GM23248 (cell line): ENCODE data around the gene PTPRF.

Source experiments
- EZH2 ChIP-seq: fragments of 200-600 bp; sonication (generic); IDR thresholded peaks from 2 replicates; pipeline ENCODE4 v1.6.1; 2018; ENCODE audit warnings: antibody characterized with exemption, mild to moderate bottlenecking; ENCODE audit not compliant: insufficient read depth, poor library complexity, severe bottlenecking
- EZH2phosphoT487 ChIP-seq: fragments of 200-600 bp; sonication (generic); IDR thresholded peaks from 2 replicates; pipeline ENCODE4 v1.6.1; 2018; ENCODE audit warnings: antibody characterized with exemption, moderate library complexity, mild to moderate bottlenecking, low read depth; ENCODE audit not compliant: insufficient read depth

- no peak for TF ChIP-seq EZH2phosphoT487
- TF ChIP-seq EZH2 = no peak
Observed at GRCh38 chr1:43592974-43593683, 62.4 kb downstream of the PTPRF start.
